Upper lobe of right lung (tissue), 1 donor: ENCODE measurements around the gene RNMT. TPM values are rescaled to one million over a fixed set of nuclear protein-coding genes. Genes with fewer than 3 reads are reported as not detected.
A peak's percentile ranks its signal among the peaks of the same experiment; 100 is the strongest.
"Not testable (repeated sequence)": the region's sequence is repeated elsewhere in the genome, so short reads cannot be mapped to it uniquely, and the experiment has no call there.

Experiments
- ATAC-seq: fragments of 200-7000 bp; cut with Tn5 transposase; one replicate; pipeline ENCODE4 v1.9.1; 2020; ENCODE audit warnings: mild to moderate bottlenecking, moderate library complexity
- DNase-seq: peaks from one replicate; pipeline ENCODE4 v3.0.0-alpha.2; 2020
- H3K27ac ChIP-seq: fragments of 200-600 bp; one replicate; pipeline ENCODE4 v1.8.0; 2022
- H3K27me3 ChIP-seq: fragments of 200-600 bp; one replicate; pipeline ENCODE4 v1.8.0; 2022; ENCODE audit warnings: mild to moderate bottlenecking
- H3K36me3 ChIP-seq: fragments of 200-600 bp; one replicate; pipeline ENCODE4 v1.8.0; 2022
- H3K4me1 ChIP-seq: fragments of 200-600 bp; one replicate; pipeline ENCODE4 v1.8.0; 2022
- H3K4me3 ChIP-seq: fragments of 200-600 bp; one replicate; pipeline ENCODE4 v1.8.0; 2022; ENCODE audit warnings: mild to moderate bottlenecking
- H3K9me3 ChIP-seq: fragments of 200-600 bp; one replicate; pipeline ENCODE4 v1.8.0; 2022
- CTCF ChIP-seq: fragments of 200-600 bp; IDR thresholded peaks from one replicate; pipeline ENCODE4 v1.8.0; 2022; ENCODE audit warnings: antibody characterized with exemption
- intact Hi-C: fragments of 100-400 bp; cut with DNase I; formaldehyde crosslinking; loops from one replicate; pipeline ENCODE4 v1.11.0; 2022
- long read RNA-seq: library from polyadenylated mRNA; unstranded; transcript quantifications from one replicate; pipeline ENCODE4 v2.0.0, GENCODE V29; 2021
- total RNA-seq: library from RNA; stranded (reverse); fragmentation: NEBNext Ultra II Directional; extraction: Animal tissue kit (Norgen Biotek cat#: 25700); gene quantifications from one replicate; pipeline ENCODE4 v1.2.1, GENCODE V29; 2021
- donor health status: DM: no; HTN: yes; CAD: no; lungs with severe emphysema.

The RNMT gene
- total RNA-seq, result 30.9 TPM
- long read RNA-seq, full-length matches to known transcripts, result 5 of 11 reads
- long read RNA-seq, partial matches to known transcripts, result 4 of 11 reads
- long read RNA-seq, other reads (novel, unspliced or antisense), result 2 of 11 reads

- peaks cover 25% of the 10 kb centered on the region for H3K4me1 ChIP-seq
- peak within 1 kb of the TSS; percentile 96 for H3K27ac ChIP-seq
- intact Hi-C loops, result no loop called here
- peak within 1 kb of the TSS; percentile 99 for H3K4me3 ChIP-seq
- peak; percentile 7 for TF ChIP-seq CTCF
- H3K36me3 ChIP-seq, result peaks cover 2% of the 10 kb centered on the region
- DNase-seq (peak; percentile 98), ATAC-seq (peak; percentile 98)
- H3K9me3 ChIP-seq, result no peaks in the 10 kb centered on the region
- H3K27me3 ChIP-seq, result no peaks in the 10 kb centered on the region
Observed at GRCh38 chr18:13726232-13726971, at the start of gene RNMT, which contains the start of gene FAM210A. Gene RNMT, plus strand, starts transcription at chr18:13726673. Its CDS starts 4,845 bp downstream, at chr18:13731518. Gene FAM210A, minus strand, starts transcription at chr18:13726558. Its CDS starts 44,481 bp downstream, at chr18:13682077.

- intact Hi-C loops, H3K36me3 ChIP-seq, H3K9me3 ChIP-seq, H3K27ac ChIP-seq, H3K4me1 ChIP-seq, ATAC-seq, DNase-seq, H3K27me3 ChIP-seq, H3K4me3 ChIP-seq: not testable (repeated sequence)
Observed at GRCh38 chr18:13677350-13677749, 49.1 kb upstream of the RNMT start.

- no peaks in the 10 kb centered on the region for H3K9me3 ChIP-seq
- no peaks in the 10 kb centered on the region for H3K36me3 ChIP-seq
- no peak overlapping the region for H3K27ac ChIP-seq
- intact Hi-C loops, result no loop called here
- TF ChIP-seq CTCF, result peak; percentile 47
- DNase-seq (no peak), ATAC-seq (peak; percentile 56)
- no peak overlapping the region for H3K4me3 ChIP-seq
- no peaks in the 10 kb centered on the region for H3K4me1 ChIP-seq
- H3K27me3 ChIP-seq, result no peaks in the 10 kb centered on the region
Observed at GRCh38 chr18:13680612-13681011, 45.9 kb upstream of the RNMT start.

GRCh38 chr18:13681701-13682100, 44.8 kb upstream of the RNMT start:
- ATAC-seq (no peak), DNase-seq (no peak)
- TF ChIP-seq CTCF, result no peak
- no peaks in the 10 kb centered on the region for H3K27me3 ChIP-seq
- no peaks in the 10 kb centered on the region for H3K9me3 ChIP-seq
- intact Hi-C loops, result no loop called here
- H3K4me3 ChIP-seq, result no peak overlapping the region
- H3K36me3 ChIP-seq, result no peaks in the 10 kb centered on the region
- H3K27ac ChIP-seq, result no peak overlapping the region
- no peaks in the 10 kb centered on the region for H3K4me1 ChIP-seq

GRCh38 chr18:13684546-13684945, 41.9 kb upstream of the RNMT start:
- intact Hi-C loops, result no loop called here
- no peak for ATAC-seq
- H3K27me3 ChIP-seq, result no peaks in the 10 kb centered on the region

More at GRCh38 chr18:13684546-13684945, 41.9 kb upstream of the RNMT start:
- Histone ChIP-seq H3K4me1 (no peaks in the 10 kb centered on the region), H3K9me3 (no peaks in the 10 kb centered on the region), H3K4me3 (no peak overlapping the region), H3K36me3 (no peaks in the 10 kb centered on the region), H3K27ac (no peak overlapping the region)
- TF ChIP-seq CTCF, result no peak
- no peak for DNase-seq
